GM12873 (cell line): ENCODE measurements around the gene BMI1.

ENCODE experiments used
- TF ChIP-seq, protein P1 (sequence below): IDR thresholded peaks from 2 replicates; pipeline ENCODE4 v1.5.1; 2012; ENCODE audit warnings: low read depth, mild to moderate bottlenecking, moderate library complexity, low read length, control low read depth; ENCODE audit not compliant: insufficient read depth; ENCODE audit errors: missing control alignments

Gene BMI1

DNA sequence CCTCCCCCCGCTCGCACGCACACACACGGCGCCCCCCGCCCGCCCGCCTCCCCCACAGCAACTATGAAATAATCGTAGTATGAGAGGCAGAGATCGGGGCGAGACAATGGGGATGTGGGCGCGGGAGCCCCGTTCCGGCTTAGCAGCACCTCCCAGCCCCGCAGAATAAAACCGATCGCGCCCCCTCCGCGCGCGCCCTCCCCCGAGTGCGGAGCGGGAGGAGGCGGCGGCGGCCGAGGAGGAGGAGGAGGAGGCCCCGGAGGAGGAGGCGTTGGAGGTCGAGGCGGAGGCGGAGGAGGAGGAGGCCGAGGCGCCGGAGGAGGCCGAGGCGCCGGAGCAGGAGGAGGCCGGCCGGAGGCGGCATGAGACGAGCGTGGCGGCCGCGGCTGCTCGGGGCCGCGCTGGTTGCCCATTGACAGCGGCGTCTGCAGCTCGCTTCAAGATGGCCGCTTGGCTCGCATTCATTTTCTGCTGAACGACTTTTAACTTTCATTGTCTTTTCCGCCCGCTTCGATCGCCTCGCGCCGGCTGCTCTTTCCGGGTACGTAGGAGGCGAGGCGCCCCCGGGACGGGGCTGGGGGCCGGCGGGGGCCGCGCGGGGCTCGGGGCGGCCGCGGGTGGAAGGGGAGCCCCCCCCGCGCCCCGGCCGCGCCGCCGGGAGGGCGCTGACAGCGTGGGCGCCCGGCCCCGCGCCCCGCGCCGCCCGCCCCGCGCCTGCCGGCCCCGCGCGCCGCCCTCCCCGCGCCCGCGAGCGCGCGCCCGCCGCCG, 441 bp downstream of the BMI1 start:
- TF ChIP-seq, protein P1, sequence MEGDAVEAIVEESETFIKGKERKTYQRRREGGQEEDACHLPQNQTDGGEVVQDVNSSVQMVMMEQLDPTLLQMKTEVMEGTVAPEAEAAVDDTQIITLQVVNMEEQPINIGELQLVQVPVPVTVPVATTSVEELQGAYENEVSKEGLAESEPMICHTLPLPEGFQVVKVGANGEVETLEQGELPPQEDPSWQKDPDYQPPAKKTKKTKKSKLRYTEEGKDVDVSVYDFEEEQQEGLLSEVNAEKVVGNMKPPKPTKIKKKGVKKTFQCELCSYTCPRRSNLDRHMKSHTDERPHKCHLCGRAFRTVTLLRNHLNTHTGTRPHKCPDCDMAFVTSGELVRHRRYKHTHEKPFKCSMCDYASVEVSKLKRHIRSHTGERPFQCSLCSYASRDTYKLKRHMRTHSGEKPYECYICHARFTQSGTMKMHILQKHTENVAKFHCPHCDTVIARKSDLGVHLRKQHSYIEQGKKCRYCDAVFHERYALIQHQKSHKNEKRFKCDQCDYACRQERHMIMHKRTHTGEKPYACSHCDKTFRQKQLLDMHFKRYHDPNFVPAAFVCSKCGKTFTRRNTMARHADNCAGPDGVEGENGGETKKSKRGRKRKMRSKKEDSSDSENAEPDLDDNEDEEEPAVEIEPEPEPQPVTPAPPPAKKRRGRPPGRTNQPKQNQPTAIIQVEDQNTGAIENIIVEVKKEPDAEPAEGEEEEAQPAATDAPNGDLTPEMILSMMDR, result no peak

DNA sequence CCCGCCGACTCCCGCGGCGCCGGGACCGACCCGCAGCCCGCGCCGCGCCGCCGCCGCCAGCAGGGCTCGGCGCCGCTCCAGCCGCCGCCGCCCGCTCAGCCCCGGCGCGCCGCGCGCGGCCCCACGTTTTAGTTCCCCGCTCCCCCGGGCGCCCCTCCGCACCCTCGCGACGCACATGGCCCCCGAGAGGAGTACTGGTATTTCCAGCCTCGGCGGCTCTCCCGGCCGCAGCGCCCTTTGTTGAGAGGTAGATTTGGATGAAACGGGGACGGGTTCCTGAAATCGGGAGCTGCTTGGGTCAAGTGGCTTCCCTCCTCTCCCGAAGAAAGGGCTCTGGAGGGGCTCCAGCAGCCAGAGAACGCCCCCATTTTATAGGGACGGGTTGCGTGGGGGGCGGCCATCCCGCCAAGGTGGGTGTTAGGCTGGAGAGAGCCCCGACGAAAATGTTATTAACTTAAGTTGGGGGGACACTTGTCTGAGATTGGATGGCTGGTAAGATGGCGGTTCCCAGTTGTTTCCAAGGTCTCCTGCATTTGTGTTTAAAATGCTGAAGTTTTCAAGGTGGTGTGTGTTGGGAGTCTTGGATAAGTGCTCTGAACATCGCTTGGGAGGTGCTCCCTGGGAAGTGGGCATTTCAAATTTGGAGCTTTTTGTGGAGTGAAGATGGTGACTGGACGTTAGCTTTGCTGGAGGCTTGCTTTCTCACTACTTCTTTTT, 1.2 kb downstream of the BMI1 start:
- TF ChIP-seq, protein P1, result no peak

DNA sequence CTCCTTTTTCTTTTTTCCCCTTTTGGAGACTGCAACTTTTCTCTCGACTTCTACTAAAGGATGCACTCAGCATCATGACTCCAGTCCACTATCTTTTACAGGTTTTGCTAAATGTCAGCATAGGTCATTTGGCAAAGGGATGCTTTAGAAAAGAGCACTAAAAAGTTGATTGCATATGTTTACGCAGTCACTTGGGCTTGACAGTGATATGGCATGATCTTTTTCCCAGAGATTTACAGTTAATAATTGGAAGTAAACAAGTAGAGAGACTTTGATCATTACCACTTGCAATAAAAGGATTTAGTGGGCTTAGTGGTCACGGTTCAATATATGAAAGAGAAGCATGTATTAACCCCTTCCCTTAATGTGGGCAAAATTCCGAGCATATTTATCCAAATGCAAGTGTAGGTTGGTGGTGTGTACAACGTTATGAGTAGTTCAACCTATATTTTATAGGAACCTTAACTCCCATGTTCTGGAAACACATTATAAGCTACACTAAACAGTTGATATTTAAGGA, 1.8 kb downstream of the BMI1 start:
- TF ChIP-seq, protein P1, result no peak

DNA sequence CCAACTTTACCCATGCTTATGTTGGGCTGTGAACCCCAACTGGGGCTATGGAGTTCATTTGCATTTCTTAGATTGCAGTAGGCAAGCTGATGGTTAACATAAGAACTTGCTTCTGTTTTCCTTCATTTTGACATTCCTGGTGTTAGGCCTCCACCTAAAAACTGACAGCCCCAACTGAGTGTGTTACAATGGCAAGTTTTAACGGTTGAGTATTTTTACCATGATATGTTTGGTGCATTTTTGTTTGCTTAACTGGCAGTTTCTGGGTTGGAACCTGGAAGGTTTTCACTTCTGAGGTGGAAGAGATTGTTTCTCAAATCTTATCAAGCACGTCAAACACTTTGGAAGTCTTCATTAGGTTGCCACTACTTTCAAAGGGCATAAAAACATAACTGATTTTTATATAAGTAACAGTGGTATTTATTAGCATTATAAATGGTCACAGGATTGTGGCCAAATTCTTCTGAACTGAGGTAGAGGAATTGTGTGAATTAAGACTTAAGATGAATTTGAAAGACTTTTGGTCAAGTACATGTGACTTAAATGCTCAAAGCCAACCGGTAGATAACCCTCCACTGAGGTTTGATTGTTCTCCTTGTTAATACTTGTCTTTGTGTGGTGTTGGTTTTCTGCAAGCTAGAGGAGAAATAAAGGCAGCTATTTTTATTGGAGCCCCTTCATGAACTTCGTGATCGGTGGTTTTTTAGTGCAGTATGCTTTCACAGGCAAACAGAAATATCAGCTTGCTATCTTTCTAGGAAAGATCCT, 2.8 kb downstream of the BMI1 start:
- TF ChIP-seq, protein P1, result no peak

DNA sequence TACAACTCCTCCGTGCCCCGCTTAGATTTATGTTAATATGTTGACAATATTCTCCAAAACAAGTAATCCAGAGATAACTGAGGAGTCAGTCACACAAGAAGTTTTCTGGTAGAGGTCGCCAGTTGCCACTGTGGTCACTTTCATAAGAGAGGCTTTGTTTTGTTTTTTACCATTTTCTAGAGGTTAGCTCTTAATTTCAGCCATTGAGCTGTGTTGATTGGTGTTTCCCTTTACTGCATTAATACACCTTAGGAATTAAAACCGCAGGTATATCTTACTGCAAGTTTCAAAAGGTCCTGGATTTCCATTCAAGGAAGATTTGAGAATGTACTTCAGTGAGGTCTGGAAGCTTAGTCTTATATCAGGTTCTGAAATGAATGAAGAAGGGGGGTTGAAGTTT, 3.5 kb downstream of the BMI1 start:
- TF ChIP-seq, protein P1, result no peak

DNA sequence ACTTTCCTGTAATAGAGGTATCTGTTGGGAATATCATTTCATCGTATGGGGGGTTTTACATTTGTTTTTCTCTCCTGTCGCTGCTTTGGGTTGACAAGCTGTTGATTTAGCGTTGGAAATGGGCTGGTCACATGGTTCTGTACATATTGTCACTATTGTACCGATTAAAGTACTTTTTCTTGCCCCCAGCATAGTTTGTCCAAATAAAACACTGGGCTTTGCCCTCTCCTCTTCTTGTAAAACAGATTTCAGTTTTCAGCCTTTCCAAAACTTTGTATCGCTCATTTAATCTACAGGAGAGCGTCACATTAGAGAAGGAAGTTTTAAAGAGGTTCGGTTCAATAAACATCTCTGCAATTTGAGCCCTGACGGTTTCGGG, 4.0 kb downstream of the BMI1 start:
- TF ChIP-seq, protein P1, result no peak
